NCI-H510A treated with DMSO at 0.1 percent for 48 hours (cell line): ENCODE results near the gene ANKRD28.
"Not testable (repeated sequence)": the region's sequence is repeated elsewhere in the genome, so short reads cannot be mapped to it uniquely, and the experiment has no call there.

Source experiments
- DNase-seq: peaks from one replicate; lab custom pipeline; 2025; lab: John Stamatoyannopoulos, UW

ANKRD28 gene

DNA sequence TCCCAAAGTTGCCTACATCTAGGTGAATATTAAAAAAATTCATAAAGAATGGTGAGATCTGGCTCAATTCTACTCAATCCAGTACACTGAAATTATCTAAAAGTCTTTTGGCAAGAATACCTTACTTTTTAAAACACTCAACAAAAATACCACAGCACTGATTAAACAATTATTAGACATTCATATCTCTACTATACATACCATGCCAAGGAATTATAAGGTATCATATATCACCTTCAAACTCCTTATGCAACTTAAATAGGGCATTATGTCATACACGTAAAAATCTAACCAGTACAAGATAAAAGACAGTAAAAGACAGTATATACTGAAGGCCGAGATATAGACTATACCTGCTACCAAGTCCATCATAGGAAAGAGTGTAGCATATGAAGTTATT is 6.1 kb upstream of the ANKRD28 start:
- no peak for DNase-seq

- DNase-seq, result no peak
Measured at GRCh38 chr3:15801298-15801697, 3.5 kb upstream of the ANKRD28 start.

GRCh38 chr3:15800780-15801179 is 3.0 kb upstream of the ANKRD28 start:
- no peak for DNase-seq

DNA sequence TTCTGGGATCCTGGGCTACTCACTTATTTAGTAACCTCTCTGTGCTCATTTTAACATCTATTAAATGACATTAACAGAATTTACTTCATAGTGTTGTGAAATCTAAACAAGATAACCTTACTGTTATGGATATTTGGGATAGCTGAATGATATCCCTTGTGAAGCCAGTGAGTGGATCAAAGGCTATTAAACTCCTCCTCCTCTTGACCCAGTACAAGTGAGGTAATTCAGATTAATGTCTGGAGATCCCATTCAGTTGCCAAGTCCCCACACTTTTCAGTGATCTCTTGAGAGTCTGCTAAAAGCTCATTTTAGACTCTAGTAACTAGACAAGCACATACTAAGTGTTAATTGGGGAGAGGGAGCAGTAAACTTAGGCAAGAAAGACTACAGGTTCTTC is 2.5 kb upstream of the ANKRD28 start:
- no peak for DNase-seq

- no peak for DNase-seq
Measured at GRCh38 chr3:15798533-15799245, 910 bp upstream of the ANKRD28 start.

- no peak for DNase-seq
Measured at GRCh38 chr3:15796771-15797641, 773 bp downstream of the ANKRD28 start.

DNA sequence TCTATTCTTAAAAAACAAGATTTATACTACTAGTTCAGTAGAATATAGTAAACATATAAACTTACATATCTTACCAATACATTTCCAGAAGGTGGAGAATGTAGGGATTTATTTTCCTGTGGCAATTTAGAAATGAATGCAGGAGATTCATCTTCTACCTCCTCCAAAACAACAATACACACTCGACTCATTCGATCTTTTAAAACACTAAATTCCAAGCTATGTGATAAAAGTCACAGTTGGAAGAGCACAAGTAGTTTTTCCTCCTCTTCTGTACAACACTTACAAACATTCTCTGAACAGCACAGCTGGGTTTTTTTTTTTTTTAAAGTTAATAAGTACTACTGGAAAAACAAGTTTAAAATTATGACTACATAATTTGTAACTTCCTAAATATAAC is 1.4 kb downstream of the ANKRD28 start:
- DNase-seq, result no peak

- DNase-seq, result no peak
Measured at GRCh38 chr3:15795651-15796308, 2.0 kb downstream of the ANKRD28 start.

DNA sequence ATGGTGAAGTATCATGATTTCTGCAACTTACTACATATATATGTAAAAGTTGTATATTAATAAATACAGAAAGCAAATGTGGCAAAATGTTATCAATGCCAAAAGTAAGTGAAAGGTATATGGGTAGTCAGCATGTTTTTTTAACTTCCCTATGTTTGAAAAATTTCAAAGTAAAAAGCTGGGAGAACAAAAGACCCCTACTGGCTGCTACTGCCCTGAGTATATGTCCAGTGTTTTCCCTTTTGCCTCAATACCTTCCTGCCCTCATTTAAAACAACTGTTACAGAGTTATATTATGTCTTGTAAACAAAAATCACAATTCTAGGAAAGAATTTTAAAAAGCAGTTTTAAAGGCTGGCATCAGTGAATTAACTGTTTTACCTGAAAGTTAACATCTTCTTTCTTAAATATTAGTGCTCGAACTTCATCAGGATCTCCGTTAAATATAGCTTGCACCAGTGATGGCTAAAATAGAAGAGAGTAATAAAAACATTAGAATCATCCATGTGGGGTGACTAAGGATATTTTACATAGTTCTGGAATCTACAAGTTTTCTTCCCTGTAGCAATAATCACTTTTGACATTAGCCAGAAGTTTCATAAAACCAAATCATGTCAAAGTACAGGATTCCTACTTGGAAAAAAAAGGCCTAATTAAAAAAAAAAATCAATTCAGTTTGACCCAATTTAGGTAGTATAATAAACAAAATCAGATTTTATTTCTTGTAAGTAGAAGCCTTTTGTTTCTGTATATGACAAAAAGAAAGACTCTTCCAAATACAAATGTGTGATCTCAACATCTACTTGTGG is 2.7 kb downstream of the ANKRD28 start:
- DNase-seq, result no peak

- DNase-seq, result no peak
Measured at GRCh38 chr3:15794303-15794771, 3.4 kb downstream of the ANKRD28 start.

GRCh38 chr3:15791525-15791924 is 6.3 kb downstream of the ANKRD28 start:
- no peak for DNase-seq

DNA sequence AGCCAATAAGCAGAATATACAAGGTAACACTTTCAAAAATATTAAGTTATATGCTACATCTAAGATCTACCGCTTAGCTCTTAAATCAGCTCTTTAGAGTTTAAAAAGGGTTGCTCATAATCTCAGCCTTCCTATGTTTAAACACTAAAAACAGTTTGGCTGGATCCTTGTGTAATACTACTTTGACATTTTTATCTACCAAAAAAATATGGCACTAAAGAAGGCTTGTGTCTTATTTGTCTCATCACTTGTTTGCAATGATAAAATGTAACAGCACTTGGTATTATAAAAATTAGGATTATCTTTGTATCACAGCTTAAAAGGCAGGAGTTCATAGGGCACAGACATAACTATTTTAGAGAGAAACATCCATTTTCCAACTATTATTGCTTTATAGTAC is 9.8 kb downstream of the ANKRD28 start:
- DNase-seq, result no peak

GRCh38 chr3:15787526-15787925 is 10.3 kb downstream of the ANKRD28 start:
- DNase-seq, result no peak

- DNase-seq, result no peak
Measured at GRCh38 chr3:15783361-15783969, 14.3 kb downstream of the ANKRD28 start.

DNA sequence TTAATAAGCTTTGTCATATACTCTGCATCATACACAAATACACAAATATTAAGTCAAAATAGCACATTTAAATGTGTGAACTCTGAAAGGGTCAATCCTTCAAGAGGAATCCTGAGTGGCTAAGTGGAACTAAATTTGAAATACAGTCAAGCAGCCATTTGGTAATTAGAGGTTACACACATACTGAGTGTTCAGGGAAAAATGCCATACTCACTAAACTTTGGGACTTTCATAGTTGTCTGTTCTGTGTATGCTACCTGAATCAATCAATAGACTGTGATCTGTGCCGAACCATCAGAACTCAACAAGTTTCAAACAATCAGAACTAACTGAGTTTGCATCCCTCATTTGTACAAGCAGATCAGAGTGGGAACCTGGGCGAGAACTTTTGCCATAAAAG is 15.3 kb downstream of the ANKRD28 start:
- no peak for DNase-seq

DNA sequence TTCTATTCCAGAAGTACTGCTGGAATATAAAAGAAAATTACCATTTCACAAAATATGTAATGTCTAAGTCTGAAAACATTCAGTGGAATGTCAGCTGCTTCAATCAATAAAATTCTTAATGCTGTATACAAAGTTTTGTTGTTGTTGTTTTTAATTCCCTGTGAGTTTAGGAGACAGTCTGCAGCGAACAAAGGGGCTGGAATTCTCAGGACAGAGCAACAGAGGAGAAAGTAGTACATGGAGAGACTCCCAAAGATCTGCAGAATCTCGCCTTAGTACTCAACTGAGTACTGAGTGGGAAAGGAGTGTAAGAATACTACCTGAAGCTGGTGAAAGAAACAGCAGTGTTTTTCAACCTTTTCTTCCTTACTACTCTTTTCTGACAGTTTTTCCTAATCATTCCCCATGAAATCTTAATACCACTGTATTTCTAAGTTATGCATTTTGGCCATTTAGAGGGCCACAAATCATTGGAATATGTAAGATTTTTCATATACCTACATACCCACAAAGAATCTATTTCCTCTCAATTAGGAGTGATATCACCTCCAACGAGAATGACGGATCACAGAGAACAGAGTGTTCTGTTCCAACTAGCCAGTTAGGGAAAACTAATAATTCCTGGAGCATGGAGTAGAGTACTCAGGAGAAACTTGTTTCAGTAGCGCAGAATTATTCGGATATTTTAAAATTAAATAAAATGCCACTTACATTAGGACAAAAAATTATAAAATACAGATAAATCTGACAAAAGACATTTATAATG is 16.0 kb downstream of the ANKRD28 start:
- no peak for DNase-seq

- DNase-seq, result no peak
Measured at GRCh38 chr3:15781131-15781530, 16.6 kb downstream of the ANKRD28 start.

GRCh38 chr3:15779111-15779510 is 18.7 kb downstream of the ANKRD28 start:
- no peak for DNase-seq

DNA sequence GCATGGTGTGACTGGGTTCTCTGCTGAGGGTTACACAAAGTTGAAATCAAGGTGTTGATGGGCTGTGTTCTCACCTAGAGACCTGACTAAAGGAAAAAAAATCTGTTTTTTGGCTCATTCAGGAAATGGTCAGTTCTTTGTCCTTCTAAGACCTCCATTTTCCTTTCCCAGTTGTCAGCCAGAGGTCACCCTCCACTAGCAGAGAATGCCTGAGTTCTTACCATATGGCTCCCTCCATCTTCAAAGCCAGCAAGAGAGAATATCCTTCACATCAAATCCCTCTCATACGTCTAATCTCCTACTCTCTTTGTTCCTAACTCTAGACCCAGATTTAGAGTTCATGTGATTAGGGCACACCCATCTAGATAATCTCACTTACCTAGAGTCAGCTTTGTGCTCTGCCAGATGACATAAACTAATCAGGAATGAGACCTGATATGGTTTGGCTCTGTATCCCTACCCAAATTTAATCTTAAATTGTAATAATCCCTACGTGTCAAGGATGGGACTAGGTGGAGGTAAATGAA is 19.4 kb downstream of the ANKRD28 start:
- DNase-seq, result no peak

DNA sequence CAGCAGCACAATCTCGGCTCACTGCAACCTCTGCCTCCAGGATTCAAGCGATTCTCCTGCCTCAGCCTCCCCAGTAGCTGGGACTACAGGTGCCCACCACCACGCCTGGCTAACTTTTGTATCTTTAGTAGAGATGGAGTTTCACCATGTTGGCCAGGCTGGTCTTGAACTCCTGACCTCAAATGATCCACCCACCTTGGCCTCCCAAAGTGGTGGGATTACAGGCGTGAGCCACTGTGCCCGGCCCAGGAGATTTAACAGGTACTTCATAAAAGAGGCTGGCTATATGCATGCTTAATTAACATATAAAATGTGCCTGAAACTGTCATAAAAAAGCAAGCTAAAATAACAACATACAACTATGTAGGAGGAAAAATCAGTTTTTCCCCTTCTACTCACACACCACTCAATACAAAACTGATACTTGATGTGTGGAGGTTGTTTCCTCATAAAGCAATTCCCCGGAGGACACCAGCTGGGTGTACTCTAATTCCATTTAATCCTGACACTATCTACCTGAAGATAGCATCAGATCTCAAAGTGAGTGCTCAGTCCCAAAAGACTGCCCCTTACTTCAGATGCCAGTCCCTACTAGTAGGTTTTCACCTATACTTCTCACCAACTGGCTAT is 22.7 kb downstream of the ANKRD28 start:
- not testable (repeated sequence) for DNase-seq
